DND-41 (cell line): ENCODE measurements around the gene HLF.

Experiments used
- ATAC-seq: fragments of 200-7000 bp; cut with Tn5 transposase; 3 replicates; pipeline ENCODE4 v1.9.1; 2021; ENCODE audit warnings: low read depth; ENCODE audit not compliant: insufficient read depth
- DNase-seq: peaks from one replicate; pipeline ENCODE4 v3.0.0-alpha.2; 2020
- H2AFZ ChIP-seq: 2 replicates; pipeline ENCODE4 v1.6.0; 2012; ENCODE audit warnings: low read depth, low read length
- H3K27ac ChIP-seq: 2 replicates; pipeline ENCODE4 v1.5.1; 2012; ENCODE audit warnings: low read length, inconsistent platforms
- H3K27me3 ChIP-seq: fragments of 200-600 bp; sonication (generic); 2 replicates; pipeline ENCODE4 v1.6.0; 2012; ENCODE audit warnings: low read length, mild to moderate bottlenecking, inconsistent platforms; ENCODE audit not compliant: insufficient read depth, poor library complexity
- H3K36me3 ChIP-seq: 2 replicates; pipeline ENCODE4 v1.5.1; 2012; ENCODE audit warnings: low read length, inconsistent platforms; ENCODE audit not compliant: insufficient read depth
- H3K4me1 ChIP-seq: 2 replicates; pipeline ENCODE4 v1.5.1; 2012; ENCODE audit warnings: mild to moderate bottlenecking, low read length; ENCODE audit not compliant: insufficient read depth
- H3K4me2 ChIP-seq: 2 replicates; pipeline ENCODE4 v1.6.0; 2012; ENCODE audit warnings: mild to moderate bottlenecking, moderate library complexity, low read length, inconsistent platforms; ENCODE audit not compliant: insufficient read depth
- H3K4me3 ChIP-seq, 2 experiments: fragments of 200-600 bp in 1 of 2; shearing (Covaris generic) in 1 of 2; 2 replicates each; pipeline ENCODE4 v1.5.1; 2012 to 2016; ENCODE audit warnings: inconsistent platforms in 2 of 2, low read length in 2 of 2, mild to moderate bottlenecking in 2 of 2, low read depth in 1 of 2, moderate library complexity in 1 of 2
- H3K79me2 ChIP-seq: 2 replicates; pipeline ENCODE4 v1.6.0; 2012; ENCODE audit warnings: low read length, inconsistent platforms; ENCODE audit not compliant: insufficient read depth
- H3K9ac ChIP-seq: 2 replicates; pipeline ENCODE4 v1.6.0; 2012; ENCODE audit warnings: low read depth, mild to moderate bottlenecking, inconsistent platforms, low read length, moderate library complexity
- H3K9me3 ChIP-seq: 2 replicates; pipeline ENCODE4 v1.5.1; 2012; ENCODE audit warnings: low read length, moderate library complexity, mild to moderate bottlenecking, inconsistent platforms; ENCODE audit not compliant: insufficient read depth, severe bottlenecking
- H4K20me1 ChIP-seq: 2 replicates; pipeline ENCODE4 v1.6.0; 2012; ENCODE audit warnings: low read length; ENCODE audit not compliant: insufficient read depth
- CTCF ChIP-seq: IDR thresholded peaks from 2 replicates; pipeline ENCODE4 v1.5.1; 2012; ENCODE audit warnings: borderline replicate concordance, low read length, moderate library complexity, mild to moderate bottlenecking; ENCODE audit not compliant: poor library complexity, severe bottlenecking; ENCODE audit errors: extremely low read depth
- EZH2 ChIP-seq: IDR thresholded peaks from 3 replicates; pipeline ENCODE4 v1.6.1; 2012; ENCODE audit warnings: borderline replicate concordance, low read depth, mild to moderate bottlenecking, moderate library complexity, low read length, inconsistent platforms; ENCODE audit not compliant: severe bottlenecking

The HLF gene

GRCh38 chr17:55312852-55313251 is 48.1 kb downstream of the HLF start:
- Histone ChIP-seq H3K27ac (no peak overlapping the region), H3K79me2 (no peaks in the 10 kb centered on the region), H3K4me3 (no peak overlapping the region), H3K4me1 (no peaks in the 10 kb centered on the region), H3K9ac (no peak overlapping the region), H3K9me3 (no peaks in the 10 kb centered on the region), H3K4me2 (no peak overlapping the region), H4K20me1 (no peaks in the 10 kb centered on the region), H3K36me3 (no peaks in the 10 kb centered on the region), H3K27me3 (no peaks in the 10 kb centered on the region), H2AFZ (no peak overlapping the region)
- ATAC-seq (no peak), DNase-seq (no peak)
- no peak for TF ChIP-seq CTCF
- TF ChIP-seq EZH2, result no peak

- H3K36me3 ChIP-seq, result no peaks in the 10 kb centered on the region
- no peak for ATAC-seq
- H3K27me3 ChIP-seq, result no peaks in the 10 kb centered on the region
- no peaks in the 10 kb centered on the region for H3K4me1 ChIP-seq
- no peaks in the 10 kb centered on the region for H4K20me1 ChIP-seq
- no peak overlapping the region for H3K4me2 ChIP-seq
- no peak for DNase-seq
- H3K4me3 ChIP-seq, result no peak overlapping the region
- no peak overlapping the region for H2AFZ ChIP-seq
- H3K9ac ChIP-seq, result no peak overlapping the region
- H3K9me3 ChIP-seq, result no peaks in the 10 kb centered on the region
- H3K27ac ChIP-seq, result no peak overlapping the region
- TF ChIP-seq CTCF, result no peak
- no peak for TF ChIP-seq EZH2
- H3K79me2 ChIP-seq, result no peaks in the 10 kb centered on the region
These were observed 49.5 kb downstream of the HLF start for GRCh38 chr17:55314061-55314783.

- H3K4me2 ChIP-seq, result no peak overlapping the region
- H3K36me3 ChIP-seq, result no peaks in the 10 kb centered on the region
- no peak overlapping the region for H3K4me3 ChIP-seq
- no peaks in the 10 kb centered on the region for H3K79me2 ChIP-seq
- H3K27ac ChIP-seq, result no peak overlapping the region
- H3K27me3 ChIP-seq, result no peaks in the 10 kb centered on the region
- ATAC-seq (no peak), DNase-seq (no peak)
- no peak for TF ChIP-seq CTCF
- no peak for TF ChIP-seq EZH2
- no peaks in the 10 kb centered on the region for H4K20me1 ChIP-seq
- no peak overlapping the region for H3K9ac ChIP-seq
- no peaks in the 10 kb centered on the region for H3K9me3 ChIP-seq
- H3K4me1 ChIP-seq, result no peaks in the 10 kb centered on the region
- no peak overlapping the region for H2AFZ ChIP-seq
These were observed 50.2 kb downstream of the HLF start for GRCh38 chr17:55314784-55315491.
